ENCODE data around the gene HS6ST3.
A peak's percentile ranks its signal among the peaks of the same experiment; 100 is the strongest.

HS6ST3 gene

GRCh38 chr13:96650301-96650886 lies 560.5 kb downstream of the HS6ST3 start:
- Histone ChIP-seq H3K18ac (ENCODE audit: low read depth in 1 of 2, low read length in 2 of 2) (no peak overlapping the region), H3K9ac (ENCODE audit: low read length) (no peak overlapping the region), H4K91ac (ENCODE audit: low read length) (no peak overlapping the region), H3K4me3 (ENCODE audit: insufficient read depth in 1 of 2, low read depth in 1 of 2, low read length in 2 of 2) (no peak overlapping the region), H3K36me3 (ENCODE audit: control insufficient read depth in 1 of 2, insufficient read depth in 2 of 2, low read depth in 1 of 2, low read length in 2 of 2) (no peaks in the 10 kb centered on the region), H3K9me3 (ENCODE audit: control insufficient read depth, low read length) (peaks cover 46% of the 10 kb centered on the region), H3K4ac (ENCODE audit: low read depth in 1 of 2, low read length in 2 of 2) (no peak overlapping the region), H2BK5ac (ENCODE audit: low read depth, low read length, poor library complexity, severe bottlenecking) (no peak overlapping the region), H3K4me1 (ENCODE audit: control insufficient read depth, insufficient read depth, low read depth, low read length) (no peaks in the 10 kb centered on the region), H2BK120ac (ENCODE audit: low read depth, low read length) (no peak overlapping the region), H4K8ac (ENCODE audit: low read length) (no peak overlapping the region), H3K27ac (ENCODE audit: low read length, poor library complexity, severe bottlenecking) (peak overlapping the region; percentile 73), H2AK5ac (ENCODE audit: low read length, severe bottlenecking) (no peak overlapping the region), H2BK15ac (ENCODE audit: low read depth, poor library complexity, severe bottlenecking) (no peak overlapping the region), H3K23ac (ENCODE audit: low read length in 2 of 2) (no peak overlapping the region), H2BK12ac (ENCODE audit: low read length in 2 of 2) (no peak overlapping the region), H3K14ac (ENCODE audit: low read length in 2 of 2) (no peak overlapping the region), H3K4me2 (ENCODE audit: low read length, poor library complexity, severe bottlenecking) (no peak overlapping the region), H3K27me3 (ENCODE audit: control insufficient read depth in 1 of 2, insufficient read depth in 1 of 2, low read length in 2 of 2) (no peaks in the 10 kb centered on the region), H2AFZ (ENCODE audit: low read depth, low read length) (no peak overlapping the region), H3K79me1 (replicated peaks; ENCODE audit: low read length, poor library complexity, severe bottlenecking) (no peaks in the 10 kb centered on the region)
- 3% methylated on average over 2 of the region's 3 CpGs for WGBS
- DNase-seq, result peak; percentile 83

- Histone ChIP-seq H2AK5ac (ENCODE audit: low read length, severe bottlenecking) (no peak overlapping the region), H3K4me1 (ENCODE audit: control insufficient read depth, insufficient read depth, low read depth, low read length) (no peaks in the 10 kb centered on the region), H2BK120ac (ENCODE audit: low read depth, low read length) (no peak overlapping the region), H3K36me3 (ENCODE audit: control insufficient read depth in 1 of 2, insufficient read depth in 2 of 2, low read depth in 1 of 2, low read length in 2 of 2) (no peaks in the 10 kb centered on the region), H3K9ac (ENCODE audit: low read length) (no peak overlapping the region), H2AFZ (ENCODE audit: low read depth, low read length) (no peak overlapping the region), H3K4ac (ENCODE audit: low read depth in 1 of 2, low read length in 2 of 2) (no peak overlapping the region), H3K23ac (ENCODE audit: low read length in 2 of 2) (no peak overlapping the region), H4K91ac (ENCODE audit: low read length) (no peak overlapping the region), H2BK15ac (ENCODE audit: low read depth, poor library complexity, severe bottlenecking) (no peak overlapping the region), H3K4me2 (ENCODE audit: low read length, poor library complexity, severe bottlenecking) (no peak overlapping the region), H2BK12ac (ENCODE audit: low read length in 2 of 2) (no peak overlapping the region), H3K27ac (ENCODE audit: low read length, poor library complexity, severe bottlenecking) (no peak overlapping the region), H3K79me1 (replicated peaks; ENCODE audit: low read length, poor library complexity, severe bottlenecking) (no peaks in the 10 kb centered on the region), H3K27me3 (ENCODE audit: control insufficient read depth in 1 of 2, insufficient read depth in 1 of 2, low read length in 2 of 2) (no peaks in the 10 kb centered on the region), H3K14ac (ENCODE audit: low read length in 2 of 2) (no peak overlapping the region), H4K8ac (ENCODE audit: low read length) (no peak overlapping the region), H3K9me3 (ENCODE audit: control insufficient read depth, low read length) (peaks cover 49% of the 10 kb centered on the region), H3K18ac (ENCODE audit: low read depth in 1 of 2, low read length in 2 of 2) (no peak overlapping the region), H3K4me3 (ENCODE audit: insufficient read depth in 1 of 2, low read depth in 1 of 2, low read length in 2 of 2) (no peak overlapping the region), H2BK5ac (ENCODE audit: low read depth, low read length, poor library complexity, severe bottlenecking) (no peak overlapping the region)
- DNase-seq, result no peak
- WGBS, result 60% methylated on average over 1 of the region's 1 CpG
Measured at GRCh38 chr13:96651598-96651997, 561.7 kb downstream of the HS6ST3 start.

GRCh38 chr13:96652506-96652905 lies 562.6 kb downstream of the HS6ST3 start:
- Histone ChIP-seq H3K79me1 (replicated peaks; ENCODE audit: low read length, poor library complexity, severe bottlenecking) (no peaks in the 10 kb centered on the region), H3K36me3 (ENCODE audit: control insufficient read depth in 1 of 2, insufficient read depth in 2 of 2, low read depth in 1 of 2, low read length in 2 of 2) (no peaks in the 10 kb centered on the region), H2BK12ac (ENCODE audit: low read length in 2 of 2) (no peak overlapping the region), H3K9me3 (ENCODE audit: control insufficient read depth, low read length) (peaks cover 45% of the 10 kb centered on the region), H3K27ac (ENCODE audit: low read length, poor library complexity, severe bottlenecking) (no peak overlapping the region), H3K27me3 (ENCODE audit: control insufficient read depth in 1 of 2, insufficient read depth in 1 of 2, low read length in 2 of 2) (no peaks in the 10 kb centered on the region), H3K4me1 (ENCODE audit: control insufficient read depth, insufficient read depth, low read depth, low read length) (no peaks in the 10 kb centered on the region), H3K4ac (ENCODE audit: low read depth in 1 of 2, low read length in 2 of 2) (no peak overlapping the region), H3K23ac (ENCODE audit: low read length in 2 of 2) (no peak overlapping the region), H2AK5ac (ENCODE audit: low read length, severe bottlenecking) (no peak overlapping the region), H2AFZ (ENCODE audit: low read depth, low read length) (no peak overlapping the region), H3K14ac (ENCODE audit: low read length in 2 of 2) (no peak overlapping the region), H2BK5ac (ENCODE audit: low read depth, low read length, poor library complexity, severe bottlenecking) (no peak overlapping the region), H4K8ac (ENCODE audit: low read length) (no peak overlapping the region), H3K4me3 (ENCODE audit: insufficient read depth in 1 of 2, low read depth in 1 of 2, low read length in 2 of 2) (no peak overlapping the region), H2BK120ac (ENCODE audit: low read depth, low read length) (no peak overlapping the region), H2BK15ac (ENCODE audit: low read depth, poor library complexity, severe bottlenecking) (no peak overlapping the region), H3K9ac (ENCODE audit: low read length) (no peak overlapping the region), H4K91ac (ENCODE audit: low read length) (no peak overlapping the region), H3K4me2 (ENCODE audit: low read length, poor library complexity, severe bottlenecking) (no peak overlapping the region), H3K18ac (ENCODE audit: low read depth in 1 of 2, low read length in 2 of 2) (no peak overlapping the region)
- DNase-seq, result no peak

GRCh38 chr13:96661612-96662011 lies 571.7 kb downstream of the HS6ST3 start:
- WGBS, result 94% methylated on average over 2 of the region's 2 CpGs
- H3K4ac ChIP-seq (ENCODE audit: low read depth in 1 of 2, low read length in 2 of 2), result no peak overlapping the region

More at GRCh38 chr13:96661612-96662011, 571.7 kb downstream of the HS6ST3 start:
- no peak overlapping the region for H3K18ac ChIP-seq (ENCODE audit: low read depth in 1 of 2, low read length in 2 of 2)
- H2AK5ac ChIP-seq (ENCODE audit: low read length, severe bottlenecking), result no peak overlapping the region
- no peak overlapping the region for H2BK5ac ChIP-seq (ENCODE audit: low read depth, low read length, poor library complexity, severe bottlenecking)
- H2BK15ac ChIP-seq (ENCODE audit: low read depth, poor library complexity, severe bottlenecking), result no peak overlapping the region
- H3K4me1 ChIP-seq (ENCODE audit: control insufficient read depth, insufficient read depth, low read depth, low read length), result no peaks in the 10 kb centered on the region
- no peak overlapping the region for H4K91ac ChIP-seq (ENCODE audit: low read length)
- H2BK120ac ChIP-seq (ENCODE audit: low read depth, low read length), result no peak overlapping the region
- no peak overlapping the region for H4K8ac ChIP-seq (ENCODE audit: low read length)
- H3K9me3 ChIP-seq (ENCODE audit: control insufficient read depth, low read length), result peaks cover 40% of the 10 kb centered on the region
- H3K36me3 ChIP-seq (ENCODE audit: control insufficient read depth in 1 of 2, insufficient read depth in 2 of 2, low read depth in 1 of 2, low read length in 2 of 2), result no peaks in the 10 kb centered on the region
- DNase-seq, result no peak
- no peaks in the 10 kb centered on the region for H3K27me3 ChIP-seq (ENCODE audit: control insufficient read depth in 1 of 2, insufficient read depth in 1 of 2, low read length in 2 of 2)
- H3K79me1 ChIP-seq (replicated peaks; ENCODE audit: low read length, poor library complexity, severe bottlenecking), result no peaks in the 10 kb centered on the region
- no peak overlapping the region for H3K27ac ChIP-seq (ENCODE audit: low read length, poor library complexity, severe bottlenecking)
- H2BK12ac ChIP-seq (ENCODE audit: low read length in 2 of 2), result no peak overlapping the region
- H3K14ac ChIP-seq (ENCODE audit: low read length in 2 of 2), result no peak overlapping the region
- no peak overlapping the region for H3K4me2 ChIP-seq (ENCODE audit: low read length, poor library complexity, severe bottlenecking)
- no peak overlapping the region for H3K23ac ChIP-seq (ENCODE audit: low read length in 2 of 2)
- no peak overlapping the region for H3K9ac ChIP-seq (ENCODE audit: low read length)
- no peak overlapping the region for H2AFZ ChIP-seq (ENCODE audit: low read depth, low read length)
- no peak overlapping the region for H3K4me3 ChIP-seq (ENCODE audit: insufficient read depth in 1 of 2, low read depth in 1 of 2, low read length in 2 of 2)
